ENCODE results near the gene RAMP2.

- TF ChIP-seq EZH2 (IDR thresholded peaks at IDR 0.05) (no peak), CTCF (IDR thresholded peaks at IDR 0.05) (no peak), EZH2phosphoT487 (IDR thresholded peaks at IDR 0.05) (no peak)
Measured at GRCh38 chr17:42798011-42798382, 37.0 kb downstream of the RAMP2 start.

Data from neural progenitor cell (in vitro differentiated cells).